H1 (cell line): ENCODE results near the gene PRKCH. TPM values are rescaled to one million over a fixed set of nuclear protein-coding genes. Genes with fewer than 3 reads are reported as not detected.

Experiments used
- CTCF ChIA-PET: fragments of 300-600 bp; sonication (Branson Sonifier 250); formaldehyde crosslinking; loops from one replicate; lab custom pipeline; 2021; ENCODE audit not compliant: partially characterized antibody; lab: Charles Lee
- POLR2A ChIA-PET: fragments of 300-600 bp; sonication (Branson Sonifier 250); formaldehyde crosslinking; loops from one replicate; lab custom pipeline; 2021; ENCODE audit warnings: inconsistent platforms; ENCODE audit not compliant: partially characterized antibody; lab: Charles Lee
- DNase-seq, 2 experiments: peaks; one replicate each; pipeline versions ENCODE4 v3.0.0 to v3.0.0-alpha.2; 2010 to 2022; ENCODE audit warnings: low spot score in 2 of 2, low read depth in 1 of 2, mixed read lengths in 1 of 2
- FAIRE-seq: peaks from 2 replicates; lab custom pipeline; 2011; peaks lifted over from hg19 to GRCh38; lab: Jason Lieb, UNC
- H2AFZ ChIP-seq: 2 replicates; pipeline ENCODE4 v1.8.1; 2012; ENCODE audit warnings: low read length, inconsistent platforms
- H2AK5ac ChIP-seq: 2 replicates; pipeline ENCODE4 v1.6.1; 2013; ENCODE audit warnings: low read depth, low read length
- H2BK120ac ChIP-seq: replicated peaks from 2 replicates; pipeline ENCODE3; 2013; ENCODE audit warnings: low read depth, low read length, inconsistent platforms
- H2BK12ac ChIP-seq: 2 replicates; pipeline ENCODE4 v1.6.1; 2013; ENCODE audit warnings: low read depth, low read length
- H2BK15ac ChIP-seq: 2 replicates; pipeline ENCODE4 v1.6.1; 2013; ENCODE audit warnings: low read length
- H2BK20ac ChIP-seq: 2 replicates; pipeline ENCODE4 v1.6.1; 2013; ENCODE audit warnings: low read length
- H2BK5ac ChIP-seq: 2 replicates; pipeline ENCODE4 v1.6.1; 2013; ENCODE audit warnings: low read depth, low read length
- H3K14ac ChIP-seq: 2 replicates; pipeline ENCODE4 v1.6.1; 2013; ENCODE audit warnings: inconsistent platforms; ENCODE audit not compliant: insufficient read length
- H3K18ac ChIP-seq: 2 replicates; pipeline ENCODE4 v1.6.1; 2013; ENCODE audit warnings: low read length; ENCODE audit errors: extremely low read depth
- H3K23ac ChIP-seq: 2 replicates; pipeline ENCODE4 v1.6.1; 2013; ENCODE audit warnings: inconsistent platforms; ENCODE audit not compliant: insufficient read length
- H3K23me2 ChIP-seq: 2 replicates; pipeline ENCODE4 v1.6.1; 2013; ENCODE audit warnings: low read depth, low read length
- H3K27ac ChIP-seq: 2 replicates; pipeline ENCODE4 v1.6.1; 2011; ENCODE audit warnings: low read depth, low read length, inconsistent platforms
- H3K27me3 ChIP-seq, 4 experiments: replicated peaks in 1 of 4; 1 replicate in 1 of 4; 2 replicates in 3 of 4; pipeline versions ENCODE4 v1.6.1 to v1.8.1; 2011 to 2013; ENCODE audit warnings: low read length in 3 of 4, mild to moderate bottlenecking in 3 of 4, inconsistent platforms in 2 of 4, mixed read lengths in 2 of 4, moderate library complexity in 1 of 4; ENCODE audit not compliant: control insufficient read depth in 3 of 4, insufficient read depth in 3 of 4; ENCODE audit errors: extremely low read depth in 1 of 4
- H3K36me3 ChIP-seq, 4 experiments: 2 replicates each; pipeline versions ENCODE4 v1.6.1 to v1.8.1; 2011 to 2013; ENCODE audit warnings: mild to moderate bottlenecking in 4 of 4, low read length in 3 of 4, moderate library complexity in 2 of 4, control low read depth in 1 of 4, inconsistent platforms in 1 of 4; ENCODE audit not compliant: insufficient read depth in 4 of 4, control insufficient read depth in 2 of 4
- H3K4ac ChIP-seq: replicated peaks from 2 replicates; pipeline ENCODE3; 2013; ENCODE audit warnings: low read length, low read depth, mixed read lengths, inconsistent platforms; ENCODE audit not compliant: insufficient read length
- H3K4me1 ChIP-seq, 4 experiments: replicated peaks in 1 of 4; 1 replicate in 1 of 4; 2 replicates in 3 of 4; pipeline versions ENCODE4 v1.6.1 to v1.8.1; 2011 to 2013; ENCODE audit warnings: low read length in 3 of 4, inconsistent platforms in 2 of 4, mixed read lengths in 1 of 4; ENCODE audit not compliant: insufficient read depth in 4 of 4, control insufficient read depth in 3 of 4
- H3K4me2 ChIP-seq, 2 experiments: 2 replicates each; pipeline versions ENCODE4 v1.6.1 to v1.8.1; 2011 to 2013; ENCODE audit warnings: low read depth in 2 of 2, low read length in 2 of 2, control low read depth in 1 of 2, inconsistent platforms in 1 of 2, mild to moderate bottlenecking in 1 of 2; ENCODE audit not compliant: insufficient read depth in 1 of 2
- H3K4me3 ChIP-seq, 4 experiments: fragments of 200-600, 300-600 bp in 1 of 4; sonication (generic), shearing (Covaris generic), sonication (Bioruptor Twin) in 1 of 4; 2 replicates each; pipeline versions ENCODE4 v1.5.1 to v1.8.1; 2011 to 2016; ENCODE audit warnings: low read length in 4 of 4, low read depth in 3 of 4, control low read depth in 2 of 4, inconsistent platforms in 2 of 4, mild to moderate bottlenecking in 2 of 4, mixed read lengths in 1 of 4, moderate library complexity in 1 of 4; ENCODE audit not compliant: insufficient read depth in 2 of 4; ENCODE audit errors: extremely low read depth in 1 of 4
- H3K56ac ChIP-seq: replicated peaks from 2 replicates; pipeline ENCODE3; 2013; ENCODE audit warnings: low read depth, mild to moderate bottlenecking, mixed read lengths, low read length, inconsistent platforms; ENCODE audit not compliant: insufficient read length
- H3K79me1 ChIP-seq: 2 replicates; pipeline ENCODE4 v1.6.1; 2013; ENCODE audit warnings: low read depth, low read length, control low read depth
- H3K79me2 ChIP-seq, 2 experiments: 2 replicates each; pipeline versions ENCODE4 v1.6.1 to v1.8.1; 2012 to 2013; ENCODE audit warnings: low read length in 2 of 2, mild to moderate bottlenecking in 2 of 2, inconsistent platforms in 1 of 2; ENCODE audit not compliant: insufficient read depth in 2 of 2, control insufficient read depth in 1 of 2
- H3K9ac ChIP-seq, 4 experiments: replicated peaks in 1 of 4; 1 replicate in 1 of 4; 2 replicates in 3 of 4; pipeline versions ENCODE4 v1.6.1 to v1.8.1; 2011 to 2013; ENCODE audit warnings: low read depth in 3 of 4, low read length in 3 of 4, control low read depth in 2 of 4, mild to moderate bottlenecking in 2 of 4, moderate library complexity in 2 of 4, inconsistent platforms in 1 of 4; ENCODE audit errors: extremely low read depth in 1 of 4
- H3K9me3 ChIP-seq, 2 experiments: 2 replicates each; pipeline versions ENCODE4 v1.6.1 to v1.8.1; 2012 to 2013; ENCODE audit warnings: mild to moderate bottlenecking in 2 of 2, moderate library complexity in 2 of 2, control low read depth in 1 of 2, inconsistent platforms in 1 of 2, low read depth in 1 of 2, low read length in 1 of 2, mixed read lengths in 1 of 2; ENCODE audit not compliant: insufficient read depth in 2 of 2
- H4K20me1 ChIP-seq, 2 experiments: replicated peaks in 1 of 2; 2 replicates each; pipeline versions ENCODE3 to v1.8.1; 2011 to 2013; ENCODE audit warnings: inconsistent platforms in 2 of 2, low read length in 2 of 2, mild to moderate bottlenecking in 1 of 2; ENCODE audit not compliant: insufficient read depth in 2 of 2, control insufficient read depth in 1 of 2
- H4K5ac ChIP-seq: 2 replicates; pipeline ENCODE4 v1.6.1; 2013; ENCODE audit warnings: low read length, low read depth, mixed read lengths, inconsistent platforms; ENCODE audit not compliant: insufficient read length
- H4K8ac ChIP-seq: 2 replicates; pipeline ENCODE4 v1.8.0; 2013; ENCODE audit warnings: mild to moderate bottlenecking, moderate library complexity, low read length, inconsistent platforms; ENCODE audit not compliant: insufficient read depth; ENCODE audit errors: extremely low read depth
- H4K91ac ChIP-seq: replicated peaks from 2 replicates; pipeline ENCODE3; 2013; ENCODE audit warnings: low read length, mixed read lengths, inconsistent platforms; ENCODE audit not compliant: insufficient read length
- CBX8 ChIP-seq: fragments of 300-800, 300-1000 bp; sonication (generic); IDR thresholded peaks from 2 replicates; pipeline ENCODE4 v1.7.1; 2016; ENCODE audit warnings: low read depth, low read length, borderline replicate concordance
- CHD2 ChIP-seq: IDR thresholded peaks from 2 replicates; pipeline ENCODE4 v1.6.1; 2012; ENCODE audit warnings: low read length, improper control_type of control experiment
- EZH2 ChIP-seq: fragments of 200-600 bp; sonication (generic); IDR thresholded peaks from 2 replicates; pipeline ENCODE4 v1.7.1; 2012; ENCODE audit warnings: low read depth, mild to moderate bottlenecking, moderate library complexity, low read length, inconsistent platforms; ENCODE audit not compliant: severe bottlenecking
- GTF2F1 ChIP-seq: IDR thresholded peaks from 2 replicates; pipeline ENCODE4 v1.6.1; 2012; ENCODE audit warnings: low read depth, low read length, improper control_type of control experiment, borderline replicate concordance
- HDAC6 ChIP-seq: IDR thresholded peaks from one replicate; pipeline ENCODE4 v1.7.1; 2012; ENCODE audit warnings: low read depth, mild to moderate bottlenecking, inconsistent platforms, low read length, moderate library complexity
- NANOG ChIP-seq: IDR thresholded peaks from 2 replicates; pipeline ENCODE4 v1.6.1; 2011; ENCODE audit warnings: low read length, low read depth, mild to moderate bottlenecking, inconsistent platforms; ENCODE audit not compliant: insufficient read depth, poor library complexity, severe bottlenecking
- RXRA ChIP-seq: IDR thresholded peaks from 2 replicates; pipeline ENCODE4 v1.6.1; 2011; ENCODE audit warnings: low read depth, mild to moderate bottlenecking, low read length, moderate library complexity; ENCODE audit not compliant: insufficient read depth
- TCF12 ChIP-seq: IDR thresholded peaks from 2 replicates; pipeline ENCODE4 v1.6.1; 2011; ENCODE audit warnings: low read depth, mild to moderate bottlenecking, low read length
- WGBS, 2 experiments: shearing (Covaris generic) in 1 of 2; methylation state at CpG; one replicate each; pipeline versions ENCODE4 v1.1.6 to v1.1.7; 2013 to 2015; ENCODE audit warnings: low lambda C conversion rate in 2 of 2, mixed read lengths in 2 of 2, inconsistent platforms in 1 of 2, low coverage in 1 of 2, missing lambda C conversion rate in 1 of 2; ENCODE audit not compliant: insufficient replicate concordance in 2 of 2, insufficient coverage in 1 of 2, insufficient read length in 1 of 2; ENCODE audit errors: extremely low coverage in 1 of 2, missing lambda C conversion rate in 1 of 2; 5-methylcytosine and 5-hydroxymethylcytosine counted together
- polyA plus RNA-seq, 7 experiments: library from polyadenylated mRNA; depleted of rRNA in 3 of 7; stranded (reverse) in 5 of 7; unstranded in 2 of 7; fragments of >200 nt in 5 of 7; fragments of 200-250 nt in 2 of 7; gene quantifications; 1 replicate in 5 of 7; 2 replicates in 1 of 7; 4 replicates in 1 of 7; pipeline versions ENCODE4 v1.2.1 to v1.2.3, GENCODE V29; 2011 to 2013; ENCODE audit warnings: missing spikeins in 2 of 7, mixed read lengths in 2 of 7
- total RNA-seq: library from RNA; stranded (reverse); fragmentation: NEBNext Ultra II Directional; extraction: Animal tissue kit (Norgen Biotek cat#: 25700); gene quantifications from 2 replicates; pipeline ENCODE4 v1.2.1, GENCODE V29; 2021

PRKCH gene
- total and polyA plus RNA-seq, 2 of the 8 experiments (the other 6 are each of a cell fraction or from before 2014, with no cell fraction given) = 6.4 to 7.0 TPM

GRCh38 chr14:61277784-61278183, 43.6 kb upstream of the PRKCH start:
- Histone ChIP-seq H2BK5ac (no peak overlapping the region), H3K4me3 (no peak overlapping the region), H2BK120ac (no peak overlapping the region), H2BK20ac (no peak overlapping the region), H2AFZ (no peak overlapping the region), H3K27ac (no peak overlapping the region), H3K9me3 (no peaks in the 10 kb centered on the region), H3K4ac (no peak overlapping the region), H3K79me1 (no peaks in the 10 kb centered on the region), H3K79me2 (no peaks in the 10 kb centered on the region), H3K23ac (no peak overlapping the region), H2BK12ac (no peak overlapping the region), H3K36me3 (no peaks in the 10 kb centered on the region), H2BK15ac (no peak overlapping the region), H4K91ac (no peak overlapping the region), H3K18ac (no peak overlapping the region), H3K56ac (no peak overlapping the region), H3K9ac (no peak overlapping the region), H3K27me3 (peaks cover 11 to 22% (median 19%) of the 10 kb centered on the region in 4 experiments; a peak in 6 of 7 replicates), H4K8ac (no peak overlapping the region), H3K4me2 (no peak overlapping the region), H3K23me2 (peaks cover 10% of the 10 kb centered on the region; the same call in 1 of the 2 replicates), H3K14ac (no peak overlapping the region), H2AK5ac (no peak overlapping the region), H4K5ac (no peak overlapping the region), H4K20me1 (peaks cover 2 to 5% of the 10 kb centered on the region in 2 experiments), H3K4me1 (peaks cover 0 to 4% (median 1%) of the 10 kb centered on the region in 4 experiments; a peak in 3 of 7 replicates)
- POLR2A ChIA-PET = no interaction called here
- no peak for DNase-seq
- TF ChIP-seq TCF12 (no peak), CBX8 (no peak), RXRA (no peak), HDAC6 (no peak), NANOG (no peak), EZH2 (no peak), CHD2 (no peak), GTF2F1 (no peak)
- FAIRE-seq = no peak
- 87% methylated on average over 4 of the region's 4 CpGs; no CpG with 5 or more reads in 1 of the 2 experiments for WGBS, 2 experiments
- CTCF ChIA-PET = interaction anchor here (1.1 kb wide), 1 partner anchor 9 kb away, joined by 3 read pairs; no protein-coding TSS in a partner anchor
